ENCODE results near the gene AGK.

The AGK gene

DNA sequence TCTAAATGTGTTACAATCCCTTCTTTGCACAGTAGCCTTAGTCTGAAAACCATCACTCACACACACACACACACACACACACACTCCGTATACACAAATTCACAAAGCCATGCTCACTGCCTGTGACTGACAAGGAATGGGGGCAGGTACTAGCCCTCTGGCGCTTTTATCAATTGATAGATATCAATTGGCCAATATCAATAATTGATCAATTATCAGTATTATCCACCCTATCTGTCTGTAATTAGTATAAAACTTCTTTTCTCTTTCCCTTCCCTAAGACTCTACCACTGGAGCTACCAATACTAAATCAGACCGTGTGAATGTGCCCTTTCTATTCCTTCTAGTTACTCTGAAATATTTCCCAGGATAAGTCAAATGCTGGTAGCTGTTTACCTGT, 148.7 kb downstream of the AGK start:
- in situ Hi-C loops (cut with MboI; ENCODE audit: low sequenced_read_pairs), result no loop called here

DNA sequence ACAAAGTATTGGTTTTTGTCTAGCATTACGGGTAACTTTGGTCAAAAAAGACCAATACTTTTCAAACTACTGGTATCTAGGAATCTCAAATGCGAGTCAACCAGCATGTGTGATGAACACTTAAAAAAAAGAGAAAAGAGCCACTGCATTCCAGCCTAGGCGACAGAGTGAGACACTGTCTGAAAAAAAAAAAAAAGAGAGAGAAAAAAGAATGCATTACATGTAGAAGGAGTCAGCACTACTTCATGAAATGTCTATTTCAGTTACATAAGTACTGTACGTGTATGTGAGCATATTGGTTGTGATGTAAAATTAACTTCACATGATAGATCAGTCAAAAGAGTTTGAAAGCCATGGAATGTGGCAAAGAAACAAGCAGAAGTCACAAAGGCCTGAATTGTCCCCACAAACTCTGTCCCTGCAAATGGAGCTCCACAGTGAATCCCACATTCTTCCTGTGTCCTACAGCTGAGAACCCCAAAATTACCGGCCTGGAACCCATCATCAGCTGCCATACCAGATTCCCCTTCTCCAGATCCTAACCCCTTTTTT, 149.2 kb downstream of the AGK start:
- in situ Hi-C loops (cut with MboI; ENCODE audit: low sequenced_read_pairs), result no loop called here

DNA sequence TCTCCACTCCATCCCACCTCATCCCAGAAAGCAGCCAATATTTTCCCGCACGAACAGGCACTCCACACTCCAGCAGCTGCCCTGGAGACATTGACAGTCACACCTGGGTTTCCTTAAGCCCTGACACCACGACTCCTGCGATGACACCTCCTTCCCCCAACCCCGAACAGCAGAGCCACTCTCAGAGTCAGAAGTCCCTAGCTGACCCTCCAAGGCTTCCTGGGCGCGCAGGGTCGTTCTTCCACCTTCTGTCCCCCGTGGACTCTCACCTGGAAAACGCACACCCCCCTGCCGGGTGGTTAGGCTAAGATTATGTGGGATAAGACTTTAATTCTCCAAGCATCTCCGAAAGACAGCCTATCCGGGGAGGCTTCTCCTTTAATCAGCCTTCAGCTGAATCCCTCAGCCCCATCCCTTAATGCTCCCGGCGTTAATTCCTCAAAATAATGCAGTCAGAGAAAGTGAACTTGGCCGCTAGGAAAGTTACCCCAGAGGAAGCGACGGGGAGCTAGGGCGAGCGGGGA, 149.7 kb downstream of the AGK start:
- in situ Hi-C loops (cut with MboI; ENCODE audit: low sequenced_read_pairs), result no loop called here

DNA sequence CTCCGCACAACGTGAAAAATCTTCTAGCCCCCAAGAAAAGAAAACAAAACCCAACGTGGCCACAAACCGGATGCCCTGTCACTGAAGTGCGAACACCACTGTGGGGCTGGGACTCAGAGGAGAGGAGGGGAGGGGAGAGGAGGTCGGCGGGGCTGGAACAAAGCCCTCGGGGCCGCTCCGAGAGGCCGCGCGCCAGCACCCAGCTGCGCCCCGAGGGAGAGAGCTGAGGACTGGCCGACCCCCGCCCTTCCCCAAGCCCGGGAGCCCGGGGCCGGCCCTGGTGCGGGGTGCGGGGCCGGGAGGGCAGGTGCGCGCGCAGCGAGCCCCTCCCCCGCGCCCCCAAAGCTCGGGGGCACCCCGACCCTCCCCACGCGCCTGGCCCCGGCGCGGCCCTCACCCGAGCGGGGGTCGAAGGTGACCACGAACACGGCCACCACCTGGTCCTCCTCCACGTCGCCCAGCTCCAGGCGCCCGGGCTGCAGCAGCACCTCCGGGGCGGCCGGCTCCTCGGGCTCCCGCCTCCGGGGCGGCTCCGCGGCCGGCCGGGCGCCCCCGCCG, 150.4 kb downstream of the AGK start:
- in situ Hi-C loops (cut with MboI; ENCODE audit: low sequenced_read_pairs), result no loop called here

DNA sequence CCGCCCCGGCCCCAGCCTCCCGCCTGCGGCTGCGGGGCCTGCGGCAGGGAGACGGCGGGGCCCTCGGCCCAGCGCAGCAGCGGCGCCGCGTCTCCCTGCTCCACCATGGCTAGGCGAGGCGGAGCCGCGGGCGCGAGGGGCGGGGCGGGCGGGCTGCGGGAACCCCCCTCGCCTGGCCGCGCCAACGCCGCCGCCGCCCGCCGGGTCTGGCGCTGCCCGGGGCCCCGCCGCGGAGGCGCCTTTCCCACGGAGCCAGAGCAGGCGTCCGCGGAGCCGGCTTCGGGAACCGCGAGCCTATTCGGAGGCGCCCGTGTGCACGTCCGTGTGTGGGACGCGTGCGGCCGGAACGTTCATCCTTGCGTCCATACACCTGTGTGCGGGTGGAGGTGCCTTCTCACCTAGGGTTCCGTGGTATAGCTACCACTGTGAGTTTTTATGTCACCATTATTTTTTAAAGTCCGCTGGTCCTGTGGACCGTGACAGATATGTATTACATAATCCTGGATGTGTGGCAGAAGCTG, 150.9 kb downstream of the AGK start, which contains the start of gene DENND11:
Gene DENND11 (minus strand): TSS at position 120 of the 521 bp plus-strand sequence. CDS start 13 bp downstream, at position 107.
- in situ Hi-C loops (cut with MboI; ENCODE audit: low sequenced_read_pairs), result no loop called here

DNA sequence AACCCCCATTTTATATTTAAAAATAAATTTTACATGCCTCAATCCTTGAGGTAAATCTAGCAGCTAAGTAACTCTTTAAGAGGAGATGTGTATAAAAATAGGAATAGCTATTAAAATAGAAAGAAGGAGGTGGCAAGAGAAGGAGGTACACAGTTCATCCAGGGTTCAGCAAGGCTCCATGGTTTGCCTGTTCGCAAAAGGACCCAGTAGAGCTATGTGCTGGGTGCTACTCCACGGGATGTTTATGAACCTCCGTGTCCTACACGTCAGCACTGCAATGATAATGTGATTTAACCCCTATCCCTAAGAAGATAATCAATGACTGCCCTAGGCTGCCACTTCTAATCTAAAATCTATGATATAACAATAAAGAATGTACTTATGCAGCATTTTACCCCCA, 151.7 kb downstream of the AGK start:
- in situ Hi-C loops (cut with MboI; ENCODE audit: low sequenced_read_pairs), result no loop called here

DNA sequence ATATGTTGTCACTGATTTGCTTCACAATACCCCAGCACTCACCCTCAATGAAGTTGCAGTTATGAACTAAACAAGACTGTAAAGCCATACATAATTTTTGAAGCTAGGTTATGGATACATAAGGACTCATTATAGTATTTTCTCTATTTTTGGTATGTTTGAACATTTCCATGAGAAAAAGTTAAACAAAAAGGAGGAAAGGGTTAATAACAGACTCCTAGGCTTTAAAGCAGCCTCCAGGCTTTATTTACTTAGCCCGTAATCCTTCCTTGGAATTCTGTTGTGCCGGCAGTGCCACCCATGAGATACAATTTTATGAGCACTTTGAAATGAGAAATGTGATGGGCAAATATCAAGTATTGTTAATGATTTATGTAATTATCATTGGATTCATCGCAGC, 152.9 kb downstream of the AGK start:
- in situ Hi-C loops (cut with MboI; ENCODE audit: low sequenced_read_pairs), result no loop called here

DNA sequence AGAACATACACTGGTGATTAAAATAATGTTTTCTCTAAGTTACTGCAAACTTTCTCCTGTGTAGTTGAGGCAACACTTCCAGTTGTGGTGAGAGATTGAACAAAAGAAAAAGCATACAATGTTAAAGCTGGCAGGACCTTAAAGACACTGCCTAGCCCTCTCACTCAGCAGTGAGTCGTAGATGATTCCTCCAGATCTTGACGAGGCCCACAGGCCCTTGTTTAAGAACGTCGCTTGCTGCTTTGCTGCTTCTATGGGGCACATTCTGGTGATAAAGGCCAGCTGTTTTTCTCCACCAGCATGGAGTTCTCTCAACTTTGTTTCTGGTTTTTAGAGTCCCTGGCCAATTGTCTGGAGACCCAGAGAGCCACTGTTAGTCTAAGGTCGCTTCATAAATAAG, 153.5 kb downstream of the AGK start:
- in situ Hi-C loops (cut with MboI; ENCODE audit: low sequenced_read_pairs), result no loop called here
